ENCODE results near the gene FFAR3. TPM values are rescaled to one million over a fixed set of nuclear protein-coding genes. Genes with fewer than 3 reads are reported as not detected.

The FFAR3 gene
- total and polyA plus RNA-seq, 7 donors, result 0.67 to 1.9 (median 1.4) TPM; not detected in 2

GRCh38 chr19:35329323-35329722 lies 28.9 kb upstream of the FFAR3 start:
- 65 to 70% methylated on average over 4 of the region's 4 CpGs for WGBS, 2 donors
- Histone ChIP-seq H3K27ac (no peak overlapping the region), H3K36me3 (no peaks in the 10 kb centered on the region), H3K4me1 (no peaks in the 10 kb centered on the region), H3K27me3 (peaks cover 0 to 35% (median 0%) of the 10 kb centered on the region in 3 donors), H3K4me3 (no peak overlapping the region), H3K9me3 (no peaks in the 10 kb centered on the region)
- DNase-seq, result no peak
- intact Hi-C loops (cut with DNase I), result no loop called here
- TF ChIP-seq EP300 (IDR thresholded peaks at IDR 0.05) (no peak), CTCF (IDR thresholded peaks at IDR 0.05) (no peak), POLR2AphosphoS5 (IDR thresholded peaks at IDR 0.05) (no peak), POLR2A (IDR thresholded peaks at IDR 0.05) (no peak)

GRCh38 chr19:35330475-35330874 lies 27.8 kb upstream of the FFAR3 start:
- no peaks in the 10 kb centered on the region for H3K9me3 ChIP-seq
- 49 to 64% methylated on average over 7 of the region's 7 CpGs for WGBS, 2 donors

GRCh38 chr19:35331551-35332214 lies 26.6 kb upstream of the FFAR3 start:
- WGBS, 2 donors, result 76 to 78% methylated on average over 14 of the region's 14 CpGs
- no peaks in the 10 kb centered on the region for H3K4me1 ChIP-seq
- intact Hi-C loops (cut with DNase I), result no loop called here
- H3K27ac ChIP-seq, result no peak overlapping the region
- TF ChIP-seq EP300 (IDR thresholded peaks at IDR 0.05), result no peak
- no peak for TF ChIP-seq POLR2A (IDR thresholded peaks at IDR 0.05)
- no peak for TF ChIP-seq POLR2AphosphoS5 (IDR thresholded peaks at IDR 0.05)
- no peak for TF ChIP-seq CTCF (IDR thresholded peaks at IDR 0.05)
- peaks cover 0 to 35% (median 0%) of the 10 kb centered on the region in 3 donors for H3K27me3 ChIP-seq
- no peak for DNase-seq
- H3K9me3 ChIP-seq, result no peaks in the 10 kb centered on the region
- H3K36me3 ChIP-seq, result no peaks in the 10 kb centered on the region
- H3K4me3 ChIP-seq, result no peak overlapping the region

More at GRCh38 chr19:35330475-35330874, 27.8 kb upstream of the FFAR3 start:
- H3K4me3 ChIP-seq, result no peak overlapping the region
- no peak overlapping the region for H3K27ac ChIP-seq
- intact Hi-C loops (cut with DNase I), result no loop called here
- H3K27me3 ChIP-seq, result peaks cover 0 to 35% (median 0%) of the 10 kb centered on the region in 3 donors
- no peak for TF ChIP-seq POLR2A (IDR thresholded peaks at IDR 0.05)
- no peak for DNase-seq
- H3K4me1 ChIP-seq, result no peaks in the 10 kb centered on the region
- H3K36me3 ChIP-seq, result no peaks in the 10 kb centered on the region

- Histone ChIP-seq H3K27me3 (peaks cover 0 to 35% (median 0%) of the 10 kb centered on the region in 3 donors), H3K9me3 (no peaks in the 10 kb centered on the region), H3K4me1 (no peaks in the 10 kb centered on the region), H3K4me3 (no peak overlapping the region), H3K27ac (no peak overlapping the region), H3K36me3 (no peaks in the 10 kb centered on the region)
- no peak for DNase-seq
- intact Hi-C loops (cut with DNase I), result no loop called here
- TF ChIP-seq CTCF (IDR thresholded peaks at IDR 0.05) (no peak), EP300 (IDR thresholded peaks at IDR 0.05) (no peak), POLR2AphosphoS5 (IDR thresholded peaks at IDR 0.05) (no peak), POLR2A (IDR thresholded peaks at IDR 0.05) (no peak)
- WGBS, 2 donors, result 47 to 80% methylated on average over 12 of the region's 12 CpGs
Measured at GRCh38 chr19:35332817-35333216, 25.4 kb upstream of the FFAR3 start.

GRCh38 chr19:35334144-35334753 lies 24.0 kb upstream of the FFAR3 start:
- intact Hi-C loops (cut with DNase I), result no loop called here
- peaks cover 0 to 35% (median 0%) of the 10 kb centered on the region in 3 donors for H3K27me3 ChIP-seq

More at GRCh38 chr19:35334144-35334753, 24.0 kb upstream of the FFAR3 start:
- Histone ChIP-seq H3K27ac (no peak overlapping the region), H3K4me1 (no peaks in the 10 kb centered on the region), H3K36me3 (no peaks in the 10 kb centered on the region), H3K4me3 (no peak overlapping the region), H3K9me3 (no peaks in the 10 kb centered on the region)
- DNase-seq, result no peak
- 76 to 84% methylated on average over 10 of the region's 10 CpGs for WGBS, 2 donors
- TF ChIP-seq POLR2AphosphoS5 (IDR thresholded peaks at IDR 0.05) (no peak), EP300 (IDR thresholded peaks at IDR 0.05) (no peak)

Measured in sigmoid colon (tissue), 7 donors.